HG02571 (cell line): ENCODE results near the gene LUC7L.

Source experiments
- ATAC-seq: cut with Tn5 transposase; IDR thresholded peaks from one replicate; pipeline ENCODE4 v1.9.1; 2021; ENCODE audit warnings: mild to moderate bottlenecking, moderate library complexity; ENCODE audit not compliant: unreplicated experiment

LUC7L gene

DNA sequence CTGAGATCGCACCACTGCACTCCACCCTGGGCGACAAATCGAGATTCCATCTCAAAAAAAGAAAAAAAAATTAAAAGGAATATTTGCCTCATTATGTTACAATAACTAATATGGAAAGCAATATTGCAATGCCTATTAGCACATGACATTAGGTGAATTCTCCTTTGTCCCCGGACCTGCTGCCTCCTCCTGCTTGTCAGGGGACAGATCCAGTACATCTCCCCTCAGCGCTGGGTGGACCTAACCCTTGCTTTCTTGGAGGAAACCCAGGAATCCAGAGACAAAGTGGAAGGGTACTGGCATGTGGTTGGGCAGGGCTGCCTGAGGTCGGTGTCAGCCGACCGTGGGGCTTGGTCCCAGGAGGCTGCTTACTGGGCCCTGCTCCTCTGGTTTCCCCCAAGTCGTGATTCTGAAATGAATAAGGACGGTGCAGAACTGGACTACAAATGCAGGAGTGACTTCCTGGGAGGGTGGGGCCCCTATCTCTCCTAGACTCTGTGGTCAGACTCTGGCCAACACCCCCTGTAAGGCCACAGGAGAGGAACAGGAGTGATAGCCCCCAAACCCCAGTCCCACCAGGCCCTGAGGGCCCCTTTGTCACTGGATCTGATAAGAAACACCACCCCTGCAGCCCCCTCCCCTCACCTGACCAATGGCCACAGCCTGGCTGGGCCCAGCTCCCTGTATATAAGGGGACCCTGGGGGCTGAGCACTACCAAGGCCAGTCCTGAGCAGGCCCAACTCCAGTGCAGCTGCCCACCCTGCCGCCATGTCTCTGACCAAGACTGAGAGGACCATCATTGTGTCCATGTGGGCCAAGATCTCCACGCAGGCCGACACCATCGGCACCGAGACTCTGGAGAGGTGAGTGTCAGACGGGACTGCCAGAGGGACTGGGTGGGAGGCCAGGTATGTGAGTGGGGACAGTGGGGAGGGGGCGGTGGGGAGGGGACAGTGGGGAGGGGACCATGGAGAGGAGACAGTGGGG, 76.8 kb downstream of the LUC7L start, which contains the start of gene HBZ:
Gene HBZ (plus strand): TSS at position 504 of the 988 bp plus-strand sequence. CDS start 266 bp downstream, at position 770.
- no peak for ATAC-seq

DNA sequence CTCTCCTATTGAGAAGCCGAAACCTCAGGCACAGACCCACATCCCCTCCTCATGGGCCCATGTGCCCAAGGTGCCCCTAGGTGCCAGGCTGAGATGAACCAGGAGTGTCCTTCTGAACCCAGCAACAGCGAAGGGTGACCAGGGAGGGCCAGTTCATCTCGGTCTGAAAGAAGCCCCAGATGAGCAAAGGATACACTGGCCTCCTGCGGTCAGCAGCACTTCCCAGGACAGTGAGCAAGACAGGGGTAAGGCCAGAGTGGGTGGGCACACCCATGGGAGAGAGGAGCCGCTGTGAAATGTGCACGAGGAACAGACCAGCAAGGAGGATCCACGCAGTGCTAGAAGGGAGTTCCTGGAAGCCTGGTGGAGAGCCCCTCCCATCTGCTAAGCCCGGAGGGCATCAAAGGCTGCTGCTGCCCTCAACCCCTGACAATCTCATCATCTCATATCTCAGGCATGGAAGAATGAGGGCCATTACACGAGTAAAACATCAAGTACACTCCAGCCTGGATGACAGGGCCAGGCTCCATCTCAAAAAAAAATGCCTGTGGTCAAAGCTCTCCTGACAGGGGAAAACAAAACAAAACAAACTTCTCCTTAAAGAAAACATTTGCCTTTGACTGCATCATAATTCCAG, 80.1 kb downstream of the LUC7L start:
- ATAC-seq = no peak

DNA sequence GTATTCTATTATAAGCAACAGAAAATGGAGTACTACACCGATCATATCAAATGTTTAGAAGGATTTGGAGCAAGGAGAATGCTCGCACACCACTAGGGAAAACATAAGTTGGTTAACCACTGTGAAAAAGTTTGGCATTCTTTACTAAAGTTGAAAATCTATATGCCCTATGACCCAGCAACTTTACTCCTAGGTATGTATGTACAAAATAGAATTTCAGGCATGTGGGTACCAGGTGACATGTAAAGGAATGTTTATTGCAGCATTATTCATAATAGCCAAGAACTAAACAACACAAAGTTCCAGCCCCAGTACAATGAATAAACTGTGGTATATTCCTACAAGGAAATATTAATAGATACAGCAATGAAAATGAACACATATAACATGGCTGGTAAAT, 82.6 kb downstream of the LUC7L start:
- ATAC-seq = no peak

DNA sequence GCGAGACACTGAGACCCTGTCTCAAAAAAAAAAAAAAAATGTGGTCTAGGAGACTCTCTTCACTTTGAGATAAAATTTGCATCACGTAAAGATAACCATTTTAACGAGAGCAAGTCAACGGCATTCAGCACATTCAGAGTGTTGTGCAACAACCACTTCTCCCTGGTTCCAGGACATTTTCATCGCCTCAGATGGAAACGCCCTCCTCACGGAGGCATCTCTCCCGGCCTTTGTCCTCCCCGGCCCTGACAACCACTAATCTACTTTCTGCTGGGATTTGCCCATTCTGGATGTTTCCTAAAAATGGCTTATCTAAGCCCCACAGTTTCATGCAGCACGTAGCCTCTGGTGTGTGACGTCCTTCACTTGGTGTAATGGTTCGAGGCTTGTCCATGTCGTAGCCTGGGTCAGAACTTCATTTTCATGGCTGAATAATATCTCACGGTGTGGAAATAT, 84.4 kb downstream of the LUC7L start:
- ATAC-seq = no peak

DNA sequence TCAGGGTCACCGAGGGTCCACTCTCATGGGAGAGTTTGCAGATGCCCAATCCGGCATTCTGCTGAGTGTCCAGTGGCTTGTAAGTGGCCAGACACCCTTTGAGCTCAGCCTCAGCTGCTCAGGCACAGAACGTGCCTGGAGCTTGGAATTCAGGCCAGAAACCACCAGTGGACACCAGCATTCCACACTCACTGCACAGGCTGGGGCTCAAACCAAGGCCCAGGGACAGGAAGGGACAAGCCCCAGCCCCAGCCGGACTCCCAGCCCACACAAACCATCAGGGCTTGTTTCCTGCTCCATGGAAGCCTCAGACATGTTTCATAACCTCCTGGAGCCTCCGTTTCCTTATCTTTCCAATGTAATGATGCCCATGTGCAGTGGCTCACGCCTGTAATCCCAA, 85.8 kb downstream of the LUC7L start:
- ATAC-seq = no peak

DNA sequence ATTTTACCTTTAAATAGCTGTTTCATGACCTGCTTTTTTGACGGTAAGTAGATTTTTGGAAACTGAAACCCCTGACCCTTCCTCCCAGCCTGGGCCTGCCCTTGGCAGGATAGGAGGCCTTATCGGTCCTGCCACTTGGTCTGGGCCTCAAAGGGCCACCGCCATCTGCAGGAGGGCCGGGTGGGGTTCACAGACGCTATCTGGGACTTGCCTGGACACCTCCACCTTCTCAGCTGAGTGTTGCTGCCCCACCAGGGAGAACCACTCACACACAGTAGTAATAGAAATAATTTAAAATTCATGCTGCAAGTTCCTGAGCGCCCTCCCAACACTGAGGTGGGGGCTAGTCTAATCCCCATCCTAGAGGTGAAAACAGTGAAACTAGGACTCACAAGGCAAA, 86.2 kb downstream of the LUC7L start:
- ATAC-seq = no peak

DNA sequence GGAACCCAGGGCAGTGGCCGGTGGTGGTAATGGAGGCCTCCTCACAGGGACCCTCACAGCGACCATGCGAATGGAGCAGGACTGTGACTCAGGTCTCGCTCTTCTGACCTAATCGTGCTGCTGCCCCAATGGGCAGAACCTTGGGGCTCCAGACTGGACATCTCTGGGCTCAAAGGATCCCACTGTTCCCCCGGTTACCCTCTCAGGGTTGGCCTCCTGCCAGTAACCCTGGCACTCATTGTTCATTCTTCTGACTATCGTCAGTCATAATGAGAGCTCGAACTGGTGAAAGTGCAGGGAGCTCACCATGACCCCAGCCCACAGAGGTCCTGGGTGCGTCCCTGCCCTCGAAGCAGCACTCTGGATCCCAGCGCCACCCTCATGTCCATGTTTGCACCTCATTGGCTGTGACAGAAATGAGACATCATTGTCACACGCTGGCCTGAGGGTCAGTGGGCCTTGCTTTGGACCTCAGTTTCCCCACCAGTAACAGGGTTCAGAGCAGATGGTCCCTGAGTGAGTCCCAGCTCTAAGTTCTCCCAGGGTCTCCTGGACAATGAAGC, 86.8 kb downstream of the LUC7L start:
- no peak for ATAC-seq

DNA sequence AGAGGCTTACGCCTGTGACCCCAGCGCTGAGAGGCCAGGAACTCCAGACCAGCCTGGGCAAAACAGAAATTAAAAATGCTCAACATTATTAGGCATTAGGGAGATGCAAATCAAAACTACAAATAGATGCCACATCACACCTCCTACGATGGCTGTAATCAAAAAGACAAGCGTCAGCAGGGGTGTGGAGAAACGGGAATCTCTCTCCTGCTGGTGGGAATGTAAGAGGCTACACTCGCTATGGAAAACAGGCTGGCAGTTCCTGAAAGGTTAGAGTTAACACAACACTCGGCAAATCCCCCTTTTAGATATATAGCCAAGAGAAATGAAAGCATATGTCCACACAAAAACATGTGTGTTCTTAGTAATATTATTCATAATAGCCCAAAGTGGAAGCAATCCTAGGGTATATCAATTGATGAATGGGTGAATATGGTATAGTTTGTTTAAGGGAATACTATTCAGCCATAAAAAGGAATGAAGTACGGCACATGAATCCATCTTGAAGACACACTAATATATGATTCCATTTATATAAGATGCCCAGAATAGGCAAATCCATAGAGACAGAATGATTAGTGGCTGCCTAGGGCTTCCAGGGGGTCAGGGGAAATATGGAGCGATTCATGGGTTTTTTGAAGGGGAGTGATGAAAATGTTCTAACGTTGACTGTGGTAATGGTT, 88.9 kb downstream of the LUC7L start:
- no peak for ATAC-seq
